D341Med (cell line): ENCODE measurements around the gene MDH1.

Experiments
- DNase-seq: peaks from one replicate; pipeline ENCODE4 v3.0.0; 2012; ENCODE audit warnings: low spot score

Gene MDH1

GRCh38 chr2:63632382-63632781, 43.6 kb downstream of the MDH1 start:
- DNase-seq, result no peak

GRCh38 chr2:63639344-63639743, 50.6 kb downstream of the MDH1 start:
- no peak for DNase-seq

GRCh38 chr2:63642946-63643345, 54.2 kb downstream of the MDH1 start:
- no peak for DNase-seq

- no peak for DNase-seq
Measured at GRCh38 chr2:63643486-63643885, 54.7 kb downstream of the MDH1 start.

- no peak for DNase-seq
Measured at GRCh38 chr2:63648632-63649031, 59.9 kb downstream of the MDH1 start.

- DNase-seq, result no peak
Measured at GRCh38 chr2:63649829-63650228, 61.1 kb downstream of the MDH1 start.

- DNase-seq, result no peak
Measured at GRCh38 chr2:63650756-63651155, 62.0 kb downstream of the MDH1 start.

GRCh38 chr2:63651356-63651755, 62.6 kb downstream of the MDH1 start:
- DNase-seq, result no peak

GRCh38 chr2:63651861-63652651, 63.3 kb downstream of the MDH1 start:
- DNase-seq, result no peak

GRCh38 chr2:63652652-63652985, 63.9 kb downstream of the MDH1 start:
- no peak for DNase-seq

GRCh38 chr2:63654959-63655358, 66.2 kb downstream of the MDH1 start:
- DNase-seq, result no peak
